Keratinocyte (primary cell): ENCODE measurements around the gene ACTL10. TPM values are rescaled to one million over a fixed set of nuclear protein-coding genes. Genes with fewer than 3 reads are reported as not detected.

ENCODE experiments used
- DNase-seq: peaks from one replicate; pipeline ENCODE4 v3.0.0-alpha.2; 2011; ENCODE audit warnings: low read depth, missing footprints, low spot score
- FAIRE-seq: peaks from 2 replicates; lab custom pipeline; 2011; peaks lifted over from hg19 to GRCh38; lab: Jason Lieb, UNC
- H2AFZ ChIP-seq: 2 replicates; pipeline ENCODE4 v1.6.0; 2012; ENCODE audit warnings: low read length, control low read depth, inconsistent platforms; ENCODE audit not compliant: control insufficient read depth
- H3K27ac ChIP-seq: 2 replicates; pipeline ENCODE4 v1.5.1; 2011; ENCODE audit warnings: low read length; ENCODE audit not compliant: control insufficient read depth, insufficient read depth
- H3K27me3 ChIP-seq: 3 replicates; pipeline ENCODE4 v1.6.0; 2011; ENCODE audit warnings: low read length; ENCODE audit not compliant: control insufficient read depth, insufficient read depth; ENCODE audit errors: extremely low read depth
- H3K36me3 ChIP-seq, 2 experiments: 2 replicates in 1 of 2; 3 replicates in 1 of 2; pipeline ENCODE4 v1.5.1; 2011; ENCODE audit warnings: low read length in 2 of 2, mild to moderate bottlenecking in 1 of 2; ENCODE audit not compliant: control insufficient read depth in 2 of 2, insufficient read depth in 2 of 2; ENCODE audit errors: extremely low read depth in 1 of 2
- H3K4me1 ChIP-seq: 3 replicates; pipeline ENCODE4 v1.5.1; 2011; ENCODE audit warnings: low read length; ENCODE audit not compliant: control insufficient read depth, insufficient read depth; ENCODE audit errors: extremely low read depth
- H3K4me2 ChIP-seq: 3 replicates; pipeline ENCODE4 v1.6.0; 2011; ENCODE audit warnings: low read depth, low read length; ENCODE audit not compliant: control insufficient read depth, insufficient read depth; ENCODE audit errors: extremely low read depth
- H3K4me3 ChIP-seq, 3 experiments: fragments of 200-600 bp in 1 of 3; sonication (generic) in 1 of 3; 2 replicates in 2 of 3; 3 replicates in 1 of 3; pipeline ENCODE4 v1.5.1; 2011 to 2016; ENCODE audit warnings: low read length in 3 of 3, mild to moderate bottlenecking in 3 of 3, control low read depth in 2 of 3, inconsistent platforms in 1 of 3, low read depth in 1 of 3, mixed read lengths in 1 of 3, mixed run types in 1 of 3, moderate library complexity in 1 of 3; ENCODE audit not compliant: control insufficient read depth in 2 of 3, insufficient read depth in 2 of 3; ENCODE audit errors: extremely low read depth in 1 of 3
- H3K79me2 ChIP-seq: 2 replicates; pipeline ENCODE4 v1.6.0; 2012; ENCODE audit warnings: low read length; ENCODE audit not compliant: control insufficient read depth, insufficient read depth
- H3K9ac ChIP-seq: 3 replicates; pipeline ENCODE4 v1.6.0; 2011; ENCODE audit warnings: low read length; ENCODE audit not compliant: control insufficient read depth, insufficient read depth; ENCODE audit errors: extremely low read depth
- H3K9me1 ChIP-seq: 3 replicates; pipeline ENCODE4 v1.6.0; 2011; ENCODE audit warnings: low read length; ENCODE audit not compliant: control insufficient read depth, insufficient read depth; ENCODE audit errors: extremely low read depth
- H3K9me3 ChIP-seq: 2 replicates; pipeline ENCODE4 v1.5.1; 2012; ENCODE audit warnings: low read depth, low read length; ENCODE audit not compliant: control insufficient read depth
- H4K20me1 ChIP-seq: 3 replicates; pipeline ENCODE4 v1.6.0; 2011; ENCODE audit warnings: low read length; ENCODE audit not compliant: control insufficient read depth, insufficient read depth; ENCODE audit errors: extremely low read depth
- CTCF ChIP-seq, 3 experiments: IDR thresholded peaks in 1 of 3; conservative IDR thresholded peaks in 1 of 3; optimal IDR thresholded peaks in 1 of 3; 2 replicates in 2 of 3; 3 replicates in 1 of 3; pipeline versions ENCODE3 to v1.5.1; 2011; ENCODE audit warnings: low read length in 3 of 3, mild to moderate bottlenecking in 3 of 3, moderate library complexity in 2 of 3, control low read depth in 1 of 3, inconsistent platforms in 1 of 3; ENCODE audit not compliant: insufficient read depth in 2 of 3; ENCODE audit errors: extremely low read depth in 1 of 3
- EZH2 ChIP-seq: IDR thresholded peaks from one replicate; pipeline ENCODE4 v1.6.1; 2012; ENCODE audit warnings: inconsistent platforms, mild to moderate bottlenecking, low read length, moderate library complexity
- dilution Hi-C: fragments of 300-500 bp; cut with MboI; formaldehyde crosslinking; loops from one replicate; pipeline ENCODE4 v1.7.0; 2020; ENCODE audit warnings: low sequenced_read_pairs; ENCODE audit not compliant: extremely low pct_ligation_motif_present
- polyA plus RNA-seq, 5 experiments: library from polyadenylated mRNA; depleted of rRNA in 3 of 5; stranded (reverse) in 3 of 5; stranded (forward) in 1 of 5; unstranded in 1 of 5; fragments of >200 nt; gene quantifications; 1 replicate in 1 of 5; 2 replicates in 3 of 5; 3 replicates in 1 of 5; pipeline versions ENCODE4 v1.2.1 to v1.2.3, GENCODE V29; 2011 to 2012; ENCODE audit warnings: missing spikeins in 2 of 5, low read depth in 1 of 5, low replicate concordance in 1 of 5

Gene ACTL10
- polyA plus RNA-seq, 1 donor (not counting 4 experiments of a cell fraction or from before 2014, with no cell fraction given): 0.28 TPM

GRCh38 chr20:33667676-33668465 is 1.1 kb downstream of the ACTL10 start:
- dilution Hi-C loops: no loop called here
- Histone ChIP-seq H3K9me3 (no peaks in the 10 kb centered on the region), H2AFZ (peak overlapping the region; percentile 72), H3K4me2 (peak overlapping the region; percentile 81), H3K9ac (peak overlapping the region; percentile 69), H3K4me3 (peak overlapping the region; percentile 46 to 78 (median 47)), H3K9me1 (no peaks in the 10 kb centered on the region), H3K36me3 (no peaks in the 10 kb centered on the region), H3K4me1 (peaks cover 23% of the 10 kb centered on the region), H3K27ac (no peak overlapping the region), H3K79me2 (no peaks in the 10 kb centered on the region), H4K20me1 (no peaks in the 10 kb centered on the region), H3K27me3 (no peaks in the 10 kb centered on the region)
- FAIRE-seq (no peak), DNase-seq (no peak)
- TF ChIP-seq CTCF (optimal IDR thresholded peaks at IDR 0.05 in 1 of 3, IDR thresholded peaks at IDR 0.05 in 1 of 3, conservative IDR thresholded peaks at IDR 0.05 in 1 of 3; ENCODE audit: extremely low read depth in 1 of 3, insufficient read depth in 2 of 3, low read length in 3 of 3): peak; percentile 79 to 97 (median 94)
- no peak for TF ChIP-seq EZH2

- no peaks in the 10 kb centered on the region for H3K9me3 ChIP-seq
- H4K20me1 ChIP-seq: no peaks in the 10 kb centered on the region
- no peaks in the 10 kb centered on the region for H3K79me2 ChIP-seq
- TF ChIP-seq CTCF (optimal IDR thresholded peaks at IDR 0.05 in 1 of 3, IDR thresholded peaks at IDR 0.05 in 1 of 3, conservative IDR thresholded peaks at IDR 0.05 in 1 of 3; ENCODE audit: extremely low read depth in 1 of 3, insufficient read depth in 2 of 3, low read length in 3 of 3) (no peak), EZH2 (no peak)
- FAIRE-seq: no peak
- H3K4me1 ChIP-seq: peaks cover 21% of the 10 kb centered on the region
- DNase-seq: no peak
- H3K36me3 ChIP-seq: no peaks in the 10 kb centered on the region
- H2AFZ ChIP-seq: no peak overlapping the region
- no peak overlapping the region for H3K4me3 ChIP-seq
- H3K27ac ChIP-seq: no peak overlapping the region
- H3K4me2 ChIP-seq: no peak overlapping the region
- H3K9ac ChIP-seq: no peak overlapping the region
- dilution Hi-C loops: no loop called here
- H3K9me1 ChIP-seq: no peaks in the 10 kb centered on the region
- no peaks in the 10 kb centered on the region for H3K27me3 ChIP-seq
Measured at GRCh38 chr20:33668466-33669155, 1.9 kb downstream of the ACTL10 start.
